Ovary (tissue), 9 donors: Measurements from ENCODE around the gene LGI1. TPM values are rescaled to one million over a fixed set of nuclear protein-coding genes. Genes with fewer than 3 reads are reported as not detected.

Experiments used
- DNase-seq, 5 donors: peaks; one replicate each; pipeline ENCODE4 v3.0.0-alpha.2; 2019 to 2020
- H3K27ac ChIP-seq, 2 donors: fragments of 200-600 bp; one replicate each; pipeline versions ENCODE4 v1.5.1 to v1.8.0; 2019 to 2022
- H3K27me3 ChIP-seq: fragments of 200-600 bp; one replicate; pipeline ENCODE4 v1.8.0; 2022
- H3K36me3 ChIP-seq: fragments of 200-600 bp; sonication (generic); one replicate; pipeline ENCODE4 v1.5.1; 2019
- H3K4me1 ChIP-seq: one replicate; pipeline ENCODE4 v1.8.1; 2013; ENCODE audit warnings: mild to moderate bottlenecking, moderate library complexity; ENCODE audit not compliant: insufficient read depth
- H3K4me3 ChIP-seq: fragments of 200-600 bp; sonication (generic); one replicate; pipeline ENCODE4 v1.5.1; 2017
- H3K9me3 ChIP-seq, 2 donors: fragments of 200-600 bp in 1 of 2; sonication (generic) in 1 of 2; one replicate each; pipeline versions ENCODE4 v1.5.1 to v1.8.1; 2013 to 2019; ENCODE audit warnings: mild to moderate bottlenecking in 1 of 2, moderate library complexity in 1 of 2
- CTCF ChIP-seq, 3 donors: fragments of 450-650 bp in 2 of 3; fragments of 200-600 bp in 1 of 3; IDR thresholded peaks; one replicate each; pipeline versions ENCODE4 v1.5.1 to v1.8.0; 2016 to 2022; ENCODE audit warnings: antibody characterized with exemption in 3 of 3, mild to moderate bottlenecking in 1 of 3
- EP300 ChIP-seq: sonication (generic); formaldehyde crosslinking; IDR thresholded peaks from one replicate; pipeline ENCODE4 v1.6.1; 2017; ENCODE audit warnings: antibody characterized with exemption
- POLR2A ChIP-seq: fragments of 450-650 bp; IDR thresholded peaks from one replicate; pipeline ENCODE4 v1.6.1; 2017; ENCODE audit warnings: antibody characterized with exemption, mild to moderate bottlenecking, moderate library complexity
- WGBS, 3 donors: extraction: QIAGEN DNeasy Blood & Tissue Kit in 1 of 3; methylation state at CpG; one replicate each; pipeline versions ENCODE4 v1.1.5 to v1.1.7; 2013 to 2017; 5-methylcytosine and 5-hydroxymethylcytosine counted together
- intact Hi-C, 4 donors: fragments of 100-400 bp; cut with DNase I; formaldehyde crosslinking; loops; one replicate each; pipeline versions ENCODE4 v1.11.0 to v1.15.1; 2022 to 2023
- polyA plus RNA-seq, 2 donors: library from polyadenylated mRNA; stranded (reverse); fragments of 200-250 nt in 1 of 2; fragments of 350-450 nt in 1 of 2; fragmentation: Illumina TruSeq in 1 of 2; extraction: RNeasy Lipid Tissue Mini Kit (QIAGEN cat#74804) in 1 of 2; gene quantifications; one replicate each; pipeline ENCODE4 v1.2.3, GENCODE V29; 2013 to 2014
- total RNA-seq, 7 donors: library from RNA; depleted of rRNA in 2 of 7; stranded (reverse); fragments of >200 nt in 2 of 7; fragmentation: NEBNext Ultra II Directional in 3 of 7; extraction: Animal tissue kit (Norgen Biotek cat#: 25700) in 3 of 7; gene quantifications; one replicate each; pipeline versions ENCODE4 v1.1.0 to v1.2.4, GENCODE V29; 2016 to 2023
- donor health status: DM: no; HTN: no; CAD: no; lungs with moderate emphysema.
- donor health status: DM: no; HTN: no; CAD: no.
- donor health status: Bipolar disorder and iron deficiency.
- donor health status: DM: yes; HTN: yes; CAD: no.
- donor health status: DM: no; HTN: no; CAD: no.
- donor health status: DM: yes; HTN: yes; CAD: no.

LGI1 gene
- total and polyA plus RNA-seq, 9 donors = 0.04 to 2.1 (median 0.38) TPM; not detected in 6

- Histone ChIP-seq H3K27ac (no peak overlapping the region), H3K4me1 (no peaks in the 10 kb centered on the region), H3K36me3 (no peaks in the 10 kb centered on the region), H3K27me3 (no peaks in the 10 kb centered on the region), H3K9me3 (no peaks in the 10 kb centered on the region), H3K4me3 (no peak overlapping the region)
- WGBS, 3 donors = 50 to 70% (median 53%) methylated on average over 2 of the region's 2 CpGs
- no peak for DNase-seq
- intact Hi-C loops = no loop called here
- TF ChIP-seq EP300 (no peak), CTCF (IDR thresholded peaks at IDR 0.05) (no peak), POLR2A (no peak)
Observed at GRCh38 chr10:93784059-93784458, 26.3 kb downstream of the LGI1 start.

GRCh38 chr10:93788413-93789208 lies 30.9 kb downstream of the LGI1 start:
- H3K9me3 ChIP-seq = no peaks in the 10 kb centered on the region
- H3K4me1 ChIP-seq = no peaks in the 10 kb centered on the region
- DNase-seq = no peak
- 82 to 84% (median 82%) methylated on average over 3 of the region's 3 CpGs for WGBS, 3 donors
- H3K27ac ChIP-seq = no peak overlapping the region
- H3K4me3 ChIP-seq = no peak overlapping the region
- TF ChIP-seq EP300 (no peak), CTCF (IDR thresholded peaks at IDR 0.05) (no peak), POLR2A (no peak)
- no peaks in the 10 kb centered on the region for H3K27me3 ChIP-seq
- intact Hi-C loops = no loop called here
- no peaks in the 10 kb centered on the region for H3K36me3 ChIP-seq

- Histone ChIP-seq H3K36me3 (no peaks in the 10 kb centered on the region), H3K27ac (no peak overlapping the region), H3K4me3 (no peak overlapping the region), H3K4me1 (no peaks in the 10 kb centered on the region), H3K27me3 (no peaks in the 10 kb centered on the region), H3K9me3 (no peaks in the 10 kb centered on the region)
- WGBS, 3 donors = 30 to 40% (median 40%) methylated on average over 3 of the region's 3 CpGs
- DNase-seq = no peak
- no peak for TF ChIP-seq EP300
- TF ChIP-seq CTCF (IDR thresholded peaks at IDR 0.05) = no peak
- TF ChIP-seq POLR2A = no peak
- intact Hi-C loops = no loop called here
Observed at GRCh38 chr10:93790439-93790838, 32.7 kb downstream of the LGI1 start.

- H3K27ac ChIP-seq = no peak overlapping the region
- 60 to 74% (median 69%) methylated on average over 2 of the region's 2 CpGs for WGBS, 3 donors
- intact Hi-C loops = no loop called here
- TF ChIP-seq EP300 (no peak), POLR2A (no peak), CTCF (IDR thresholded peaks at IDR 0.05) (no peak)
- no peaks in the 10 kb centered on the region for H3K9me3 ChIP-seq
- H3K4me3 ChIP-seq = no peak overlapping the region
- no peaks in the 10 kb centered on the region for H3K36me3 ChIP-seq
- DNase-seq = no peak
- H3K27me3 ChIP-seq = no peaks in the 10 kb centered on the region
- no peaks in the 10 kb centered on the region for H3K4me1 ChIP-seq
Observed at GRCh38 chr10:93796167-93796566, 38.4 kb downstream of the LGI1 start.
